Muscle layer of duodenum (tissue), 2 donors: Measurements from ENCODE around the gene NRL.
A peak's percentile ranks its signal among the peaks of the same experiment; 100 is the strongest.

Experiments
- H3K27ac ChIP-seq: one replicate; pipeline ENCODE4 v1.7.0; 2013; ENCODE audit warnings: mild to moderate bottlenecking, low read length
- H3K27me3 ChIP-seq: one replicate; pipeline ENCODE4 v1.7.0; 2013; ENCODE audit warnings: low read depth, mild to moderate bottlenecking, control low read depth, low read length
- H3K36me3 ChIP-seq, 2 donors: one replicate each; pipeline ENCODE4 v1.7.0; 2013; ENCODE audit warnings: low read length in 2 of 2, control low read depth in 1 of 2, mild to moderate bottlenecking in 1 of 2; ENCODE audit not compliant: insufficient read depth in 2 of 2, control insufficient read depth in 1 of 2
- H3K4me1 ChIP-seq, 2 donors: one replicate each; pipeline ENCODE4 v1.7.0; 2013; ENCODE audit warnings: low read length in 2 of 2, mild to moderate bottlenecking in 2 of 2, control low read depth in 1 of 2, moderate library complexity in 1 of 2; ENCODE audit not compliant: insufficient read depth in 2 of 2, control insufficient read depth in 1 of 2
- H3K4me3 ChIP-seq, 2 donors: one replicate each; pipeline ENCODE4 v1.7.0; 2013; ENCODE audit warnings: low read length in 2 of 2, low read depth in 1 of 2, mild to moderate bottlenecking in 1 of 2
- H3K9me3 ChIP-seq, 2 donors: one replicate each; pipeline ENCODE4 v1.7.0; 2013; ENCODE audit warnings: low read length in 2 of 2, control low read depth in 1 of 2, mild to moderate bottlenecking in 1 of 2; ENCODE audit not compliant: control insufficient read depth in 1 of 2
- donor health status: healthy.

Gene NRL

DNA sequence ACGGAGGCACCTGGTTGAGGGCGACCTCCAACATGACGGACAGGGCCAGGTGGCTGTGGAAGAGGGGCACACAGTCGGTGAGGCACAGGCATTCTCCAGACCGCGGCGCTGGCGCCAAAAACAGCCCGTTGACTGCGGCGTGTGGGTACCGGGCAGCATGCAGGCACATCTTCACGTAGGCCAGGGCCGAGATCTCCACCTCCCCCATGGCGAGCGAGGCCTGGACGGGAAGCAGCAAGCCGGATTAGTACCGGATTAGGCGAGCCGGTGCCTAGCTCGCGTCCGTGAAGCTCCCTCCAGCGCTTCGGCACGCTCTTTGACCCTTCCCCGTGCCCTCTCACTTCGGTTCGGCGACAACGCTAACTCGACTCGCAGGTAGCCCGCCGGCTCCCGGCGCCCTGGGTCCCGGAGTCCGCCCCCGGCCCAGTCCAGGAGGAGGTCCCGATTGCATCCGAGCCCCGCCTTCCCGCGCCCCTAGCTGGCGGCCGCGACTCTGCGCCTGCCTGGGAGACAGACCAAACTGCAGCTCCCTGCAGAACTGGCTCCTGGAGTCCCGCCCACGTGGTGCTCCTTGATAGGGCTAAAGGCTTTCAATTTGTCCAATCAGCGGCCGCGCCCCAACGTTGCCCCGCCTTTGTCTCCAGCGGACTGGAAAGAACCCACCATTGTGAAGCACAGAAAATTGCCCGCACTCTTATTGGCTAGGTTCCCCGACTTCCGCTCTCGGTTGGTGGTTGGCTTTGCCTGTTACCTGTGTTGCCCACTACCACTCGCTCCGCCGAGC, 26.5 kb upstream of the NRL start, which contains the start of gene EMC9:
Gene EMC9 (minus strand): TSS at position 495 of the 784 bp plus-strand sequence. CDS start 287 bp downstream, at position 208.
- peaks cover 20 to 34% of the 10 kb centered on the region in 2 donors for H3K36me3 ChIP-seq
- no peaks in the 10 kb centered on the region for H3K9me3 ChIP-seq
- H3K4me1 ChIP-seq: peaks cover 18 to 57% of the 10 kb centered on the region in 2 donors
- H3K27ac ChIP-seq: peak within 1 kb of the TSS; percentile 46
- peak within 1 kb of the TSS; percentile 84 to 91 for H3K4me3 ChIP-seq
- no peaks in the 10 kb centered on the region for H3K27me3 ChIP-seq

- Histone ChIP-seq H3K9me3 (no peaks in the 10 kb centered on the region), H3K27ac (no peak overlapping the region), H3K27me3 (no peaks in the 10 kb centered on the region), H3K4me3 (peak overlapping the region in 1 of 2 donors; percentile 3), H3K4me1 (peaks cover 14 to 49% of the 10 kb centered on the region in 2 donors), H3K36me3 (peaks cover 20 to 34% of the 10 kb centered on the region in 2 donors)
Measured at GRCh38 chr14:24139272-24139934, 24.7 kb upstream of the NRL start.

- Histone ChIP-seq H3K27me3 (no peaks in the 10 kb centered on the region), H3K9me3 (no peaks in the 10 kb centered on the region), H3K4me1 (peaks cover 14 to 49% of the 10 kb centered on the region in 2 donors), H3K27ac (no peak overlapping the region), H3K36me3 (peaks cover 20 to 27% of the 10 kb centered on the region in 2 donors), H3K4me3 (no peak overlapping the region)
Measured at GRCh38 chr14:24138396-24139271, 23.9 kb upstream of the NRL start.

GRCh38 chr14:24137529-24138395, 23.0 kb upstream of the NRL start:
- H3K4me1 ChIP-seq: peaks cover 14 to 49% of the 10 kb centered on the region in 2 donors
- no peak overlapping the region for H3K27ac ChIP-seq
- peak overlapping the region in 1 of 2 donors; percentile 63 for H3K4me3 ChIP-seq
- H3K9me3 ChIP-seq: no peaks in the 10 kb centered on the region
- H3K27me3 ChIP-seq: no peaks in the 10 kb centered on the region
- peaks cover 20 to 22% of the 10 kb centered on the region in 2 donors for H3K36me3 ChIP-seq

DNA sequence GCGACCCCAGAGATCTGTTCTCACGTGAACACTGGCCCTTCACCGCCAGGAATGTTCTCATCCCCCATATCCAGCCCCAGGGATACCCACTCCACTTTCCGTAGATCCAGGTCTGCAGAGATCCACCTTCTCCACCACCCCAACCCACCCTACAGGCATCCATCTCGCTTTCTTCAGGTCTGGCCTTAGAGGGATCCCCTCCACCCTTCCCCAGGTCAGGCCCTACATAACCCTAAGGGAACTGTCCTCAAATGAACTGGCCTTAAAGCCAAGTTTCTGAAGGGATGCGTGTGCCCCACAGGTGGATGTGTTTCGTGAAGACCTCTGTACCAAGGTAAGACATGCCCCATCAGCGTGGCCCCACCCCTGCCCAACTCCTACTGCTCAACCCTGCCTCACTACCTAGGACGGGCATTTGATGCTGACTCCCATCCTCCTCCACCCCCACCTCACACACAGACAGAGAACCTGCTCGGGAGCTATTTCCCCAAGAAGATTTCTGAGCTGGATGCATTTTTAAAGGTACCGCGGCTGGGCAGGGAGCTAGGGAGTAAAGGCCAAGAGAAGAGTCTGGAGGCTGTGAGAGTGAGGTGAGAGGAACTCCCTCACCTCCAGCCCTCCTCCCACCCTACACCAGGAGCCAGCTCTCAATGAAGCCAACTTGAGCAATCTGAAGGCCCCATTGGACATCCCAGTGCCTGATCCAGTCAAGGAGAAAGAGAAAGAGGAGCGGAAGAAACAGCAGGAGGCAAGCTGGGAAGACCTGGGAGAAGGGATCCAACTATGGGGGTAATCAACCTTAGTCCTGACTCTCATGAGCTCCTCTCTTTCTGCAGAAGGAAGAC, 22.2 kb upstream of the NRL start:
- Histone ChIP-seq H3K27me3 (no peaks in the 10 kb centered on the region), H3K27ac (peak overlapping the region; percentile 81), H3K4me3 (peak overlapping the region; percentile 63 to 96), H3K4me1 (peaks cover 14 to 44% of the 10 kb centered on the region in 2 donors), H3K36me3 (peaks cover 20 to 22% of the 10 kb centered on the region in 2 donors), H3K9me3 (no peaks in the 10 kb centered on the region)

GRCh38 chr14:24135834-24136683, 21.3 kb upstream of the NRL start, which contains the start of gene PSME1:
PSME1 (plus strand) TSS chr14:24136194; CDS start chr14:24136263, 69 bp downstream.
- H3K9me3 ChIP-seq: no peaks in the 10 kb centered on the region
- H3K27me3 ChIP-seq: no peaks in the 10 kb centered on the region
- peak within 1 kb of the TSS; percentile 81 for H3K27ac ChIP-seq
- peak within 1 kb of the TSS; percentile 71 to 96 for H3K4me3 ChIP-seq
- peaks cover 14 to 45% of the 10 kb centered on the region in 2 donors for H3K4me1 ChIP-seq
- peaks cover 20 to 22% of the 10 kb centered on the region in 2 donors for H3K36me3 ChIP-seq

GRCh38 chr14:24135584-24135833, 20.8 kb upstream of the NRL start:
- H3K36me3 ChIP-seq: peaks cover 20 to 22% of the 10 kb centered on the region in 2 donors
- H3K27me3 ChIP-seq: no peaks in the 10 kb centered on the region
- H3K4me1 ChIP-seq: peaks cover 14 to 41% of the 10 kb centered on the region in 2 donors
- peak overlapping the region; percentile 72 for H3K27ac ChIP-seq
- H3K9me3 ChIP-seq: no peaks in the 10 kb centered on the region
- peak overlapping the region; percentile 71 to 96 for H3K4me3 ChIP-seq

DNA sequence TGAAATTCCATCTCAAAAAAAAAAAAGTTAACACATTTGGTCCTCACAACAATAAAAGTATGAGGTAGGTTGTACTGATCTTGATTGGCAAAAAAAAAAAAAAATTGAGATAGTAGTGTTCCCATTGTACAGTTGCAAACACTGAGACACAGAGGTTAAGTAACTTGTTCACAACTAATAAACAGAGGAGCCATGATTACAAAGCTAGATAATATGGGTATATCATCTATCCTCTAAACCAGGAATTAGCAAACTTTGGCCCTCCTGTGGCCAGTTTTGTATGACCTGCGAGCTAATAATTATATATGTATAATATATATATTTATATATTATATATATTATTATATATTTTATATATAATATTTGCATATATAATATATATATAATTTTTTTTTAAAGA, 19.0 kb upstream of the NRL start:
- no peak overlapping the region for H3K4me3 ChIP-seq
- no peaks in the 10 kb centered on the region for H3K27me3 ChIP-seq
- peaks cover 14 to 27% of the 10 kb centered on the region in 2 donors for H3K4me1 ChIP-seq
- H3K9me3 ChIP-seq: no peaks in the 10 kb centered on the region
- H3K27ac ChIP-seq: no peak overlapping the region
- H3K36me3 ChIP-seq: peaks cover 12 to 13% of the 10 kb centered on the region in 2 donors

DNA sequence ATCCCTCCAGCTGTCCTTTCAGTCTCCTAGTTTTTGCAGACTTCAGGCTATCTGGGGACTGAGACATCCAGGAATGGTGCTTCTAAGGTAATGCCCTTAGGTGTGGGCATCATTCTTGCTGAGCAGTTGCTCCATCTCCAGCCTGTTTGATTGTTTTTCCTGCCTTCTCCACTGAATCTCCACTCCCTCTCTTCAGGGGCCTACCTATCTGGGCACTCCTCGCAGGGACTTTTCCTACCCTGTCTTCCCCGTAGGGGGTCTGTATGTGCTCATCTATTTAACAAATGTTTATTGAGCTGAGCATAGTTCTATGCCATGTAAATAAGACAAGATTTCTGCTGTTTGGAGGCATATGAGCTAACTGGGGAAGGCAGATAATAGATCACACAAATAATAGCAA, 18.2 kb upstream of the NRL start:
- peaks cover 4 to 7% of the 10 kb centered on the region in 2 donors for H3K36me3 ChIP-seq
- H3K4me3 ChIP-seq: no peak overlapping the region
- no peaks in the 10 kb centered on the region for H3K9me3 ChIP-seq
- H3K4me1 ChIP-seq: peaks cover 14 to 22% of the 10 kb centered on the region in 2 donors
- no peaks in the 10 kb centered on the region for H3K27me3 ChIP-seq
- H3K27ac ChIP-seq: no peak overlapping the region
